HuH-7.5 (cell line): ENCODE measurements around the gene NDUFB10.
"Not testable (repeated sequence)": the region's sequence is repeated elsewhere in the genome, so short reads cannot be mapped to it uniquely, and the experiment has no call there.

ENCODE experiments used
- DNase-seq: peaks from one replicate; pipeline ENCODE4 v3.0.0; 2011; ENCODE audit warnings: low spot score

NDUFB10 gene

DNA sequence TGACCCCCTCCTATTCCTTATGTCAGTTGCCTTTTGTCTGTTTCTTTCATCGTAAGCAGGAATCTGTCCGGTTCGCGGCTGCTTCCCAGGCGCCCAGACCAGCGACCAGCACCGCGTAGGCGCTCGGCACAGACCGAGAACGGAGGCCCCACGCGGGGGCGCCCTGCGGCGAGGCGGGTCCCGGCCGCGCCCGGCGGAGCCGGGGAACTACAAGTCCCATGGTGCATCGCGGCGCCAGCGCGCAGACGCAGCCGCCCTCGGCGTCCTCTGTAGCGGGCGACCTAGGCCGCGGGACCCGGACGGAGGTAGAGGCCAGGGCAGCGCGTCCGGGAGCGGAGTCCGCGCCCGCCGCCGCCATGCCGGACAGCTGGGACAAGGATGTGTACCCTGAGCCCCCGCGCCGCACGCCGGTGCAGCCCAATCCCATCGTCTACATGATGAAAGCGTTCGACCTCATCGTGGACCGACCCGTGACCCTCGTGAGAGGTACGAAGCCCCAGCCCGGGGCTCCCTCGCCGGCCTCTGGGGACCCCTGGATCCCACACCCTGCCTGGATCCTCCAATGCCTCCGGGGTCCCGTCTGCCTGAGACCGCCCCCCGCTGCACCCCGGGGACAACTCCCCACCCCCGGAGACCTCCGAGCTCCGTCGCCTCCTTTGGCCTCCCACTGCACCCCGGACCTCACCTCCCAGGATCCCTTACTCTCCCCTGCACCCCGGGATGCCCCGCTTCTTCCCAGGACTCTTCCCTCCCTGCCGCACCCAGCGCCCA, at the start of gene NDUFB10:
NDUFB10 (plus strand) TSS at position 270 of the 771 bp plus-strand sequence; CDS start at position 357, 87 bp downstream.
- peak; percentile 81 for DNase-seq

DNA sequence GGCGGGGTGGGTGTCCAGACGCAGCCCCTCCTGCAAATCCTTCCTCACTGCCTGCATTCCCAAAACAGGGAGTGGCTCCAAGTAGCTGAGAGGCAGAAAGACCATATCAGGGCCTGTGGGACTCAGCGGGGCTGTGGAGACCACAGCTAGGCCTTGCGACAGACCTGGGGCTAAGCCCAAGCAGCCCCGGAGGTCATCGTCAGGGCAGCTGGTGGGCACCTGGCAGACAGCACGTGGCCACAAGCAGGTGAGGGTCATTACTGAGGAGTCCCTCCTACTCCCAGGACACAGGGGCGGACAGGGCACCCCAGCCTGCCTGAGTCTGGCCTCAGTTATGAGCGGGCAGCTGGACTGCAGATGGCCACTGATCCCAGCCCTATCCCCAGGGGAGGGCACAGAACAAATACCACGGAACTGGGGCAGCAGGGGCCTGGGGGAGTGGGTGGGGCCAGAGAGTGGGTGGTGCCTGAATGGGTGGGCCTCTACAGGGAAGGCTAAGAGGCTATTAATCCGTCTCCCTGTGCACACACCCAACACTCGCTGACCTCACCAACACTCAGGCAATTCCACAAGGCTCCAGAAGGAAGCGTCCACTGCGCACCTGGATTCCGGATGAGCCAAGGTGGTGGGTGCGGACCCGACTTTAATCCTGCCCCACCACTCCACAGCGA, 49.6 kb upstream of the NDUFB10 start:
- no peak for DNase-seq

DNA sequence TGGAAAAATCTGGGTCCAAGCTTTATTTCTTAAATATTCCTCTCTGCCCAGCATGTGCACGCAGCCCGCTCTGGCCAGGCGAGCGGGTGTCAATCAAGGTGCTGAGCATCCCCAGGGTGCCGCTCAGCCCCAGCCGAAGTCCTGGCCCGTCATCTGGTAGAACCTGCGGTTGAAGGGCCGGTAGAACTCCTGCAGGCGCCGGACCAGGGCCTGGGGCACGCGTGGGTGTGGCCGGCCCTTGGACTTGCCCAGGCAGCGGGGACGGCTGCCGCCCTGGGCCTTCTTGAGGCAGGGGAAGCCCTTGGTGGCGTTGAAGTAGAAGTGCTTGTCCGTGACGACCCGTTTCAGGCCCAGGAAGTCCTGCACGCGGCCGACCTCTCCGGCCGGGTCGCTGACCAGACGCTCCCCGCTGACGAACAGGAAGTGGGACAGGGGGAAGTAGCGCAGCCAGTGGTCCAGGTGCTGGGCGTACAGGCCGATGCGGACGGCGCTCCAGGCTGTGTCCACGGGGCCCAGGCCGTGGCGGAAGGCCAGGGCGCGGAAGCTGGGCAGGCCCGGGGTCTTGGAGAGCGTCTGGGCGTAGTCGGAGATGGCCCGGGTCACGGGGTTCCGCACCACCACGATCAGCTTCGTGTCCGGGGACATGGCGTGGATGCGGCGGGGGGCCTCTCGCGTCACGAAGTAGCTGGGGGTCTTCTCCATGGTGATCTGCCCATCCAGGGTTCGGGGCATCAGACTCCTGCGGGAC, 47.7 kb upstream of the NDUFB10 start:
- no peak for DNase-seq

DNA sequence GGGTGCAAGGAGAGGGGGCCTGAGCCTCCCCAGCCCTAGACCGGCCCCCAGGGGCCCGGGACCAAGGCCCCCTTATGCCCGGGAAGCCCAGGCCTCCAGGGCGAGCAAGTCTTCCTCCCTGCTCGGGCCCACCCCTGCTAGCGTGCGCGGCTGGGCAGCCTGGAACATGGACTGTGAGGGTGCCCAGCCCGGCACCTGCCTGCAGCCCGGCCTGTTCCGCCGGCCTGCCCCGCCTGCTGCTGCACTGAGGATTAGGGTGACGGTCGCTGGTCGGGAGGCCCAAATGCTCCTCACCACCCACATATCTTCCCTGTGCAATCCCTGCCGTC, 47.2 kb upstream of the NDUFB10 start:
- DNase-seq, result no peak

DNA sequence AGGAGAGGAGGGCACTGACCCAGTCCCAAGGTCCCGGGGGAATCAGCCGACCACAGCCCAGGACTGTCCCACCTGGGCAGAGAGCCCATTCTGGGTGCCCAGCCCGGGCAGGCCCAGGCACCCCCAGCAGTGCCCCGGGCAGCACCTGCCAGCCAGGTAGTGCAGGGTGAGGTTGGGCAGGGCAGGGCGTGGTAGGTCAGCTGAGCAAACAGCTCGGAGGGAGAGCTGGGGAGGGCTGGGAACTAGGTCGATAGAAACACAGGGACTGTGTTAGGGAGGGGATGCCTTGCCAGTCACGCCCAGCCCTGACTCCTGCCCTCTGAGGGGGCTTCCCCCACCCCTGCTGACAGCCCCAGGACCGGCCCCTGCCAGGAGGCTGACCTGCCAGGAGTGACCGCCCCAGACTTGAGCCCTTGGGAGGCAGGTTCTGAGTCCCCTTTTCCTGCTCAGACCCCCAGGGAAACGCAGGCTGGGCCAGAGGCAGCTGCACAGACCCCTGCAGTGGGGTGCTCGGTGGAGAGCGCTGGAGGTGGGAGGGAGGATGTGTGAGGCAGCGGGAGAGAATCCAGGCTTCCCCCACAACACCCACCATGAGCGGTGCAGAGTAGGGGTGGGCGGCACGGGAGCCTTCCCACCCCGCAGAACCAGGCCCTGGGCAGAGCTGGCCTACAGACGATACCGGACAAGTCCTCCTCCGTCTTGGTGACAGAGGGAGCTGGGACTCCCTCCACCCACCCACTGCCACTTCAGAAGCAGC, 45.8 kb upstream of the NDUFB10 start:
- peak; percentile 67 for DNase-seq

DNA sequence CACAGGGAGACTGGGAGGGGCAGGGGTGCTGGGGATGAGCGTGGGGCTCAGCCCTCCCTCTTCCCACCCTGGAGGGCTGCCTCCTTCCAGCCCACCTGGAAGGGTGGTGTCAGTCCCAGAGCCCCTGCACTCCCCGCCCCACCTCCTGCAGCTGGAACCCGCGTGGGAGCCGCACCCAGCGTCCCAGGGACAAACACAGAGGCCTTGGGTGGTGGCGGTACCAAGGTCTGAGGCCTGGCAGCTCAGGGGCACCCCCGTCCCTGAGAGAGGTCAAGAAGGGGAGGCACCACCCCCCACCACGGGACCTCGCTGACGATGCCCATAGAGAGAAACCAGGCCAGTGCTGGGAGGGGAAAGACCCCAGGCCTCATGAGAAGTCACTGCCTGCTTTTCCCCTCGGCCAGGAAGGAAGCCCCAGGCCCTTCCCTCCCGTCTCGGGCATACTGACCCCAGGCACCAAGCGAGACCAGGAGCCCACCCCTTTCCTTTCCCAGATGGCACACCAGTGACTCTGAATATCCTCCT, 45.2 kb upstream of the NDUFB10 start:
- no peak for DNase-seq

GRCh38 chr16:1914988-1915387, 44.4 kb upstream of the NDUFB10 start:
- no peak for DNase-seq

GRCh38 chr16:1915732-1916639, 43.4 kb upstream of the NDUFB10 start:
- no peak for DNase-seq

GRCh38 chr16:1916640-1916990, 42.7 kb upstream of the NDUFB10 start:
- DNase-seq, result no peak

DNA sequence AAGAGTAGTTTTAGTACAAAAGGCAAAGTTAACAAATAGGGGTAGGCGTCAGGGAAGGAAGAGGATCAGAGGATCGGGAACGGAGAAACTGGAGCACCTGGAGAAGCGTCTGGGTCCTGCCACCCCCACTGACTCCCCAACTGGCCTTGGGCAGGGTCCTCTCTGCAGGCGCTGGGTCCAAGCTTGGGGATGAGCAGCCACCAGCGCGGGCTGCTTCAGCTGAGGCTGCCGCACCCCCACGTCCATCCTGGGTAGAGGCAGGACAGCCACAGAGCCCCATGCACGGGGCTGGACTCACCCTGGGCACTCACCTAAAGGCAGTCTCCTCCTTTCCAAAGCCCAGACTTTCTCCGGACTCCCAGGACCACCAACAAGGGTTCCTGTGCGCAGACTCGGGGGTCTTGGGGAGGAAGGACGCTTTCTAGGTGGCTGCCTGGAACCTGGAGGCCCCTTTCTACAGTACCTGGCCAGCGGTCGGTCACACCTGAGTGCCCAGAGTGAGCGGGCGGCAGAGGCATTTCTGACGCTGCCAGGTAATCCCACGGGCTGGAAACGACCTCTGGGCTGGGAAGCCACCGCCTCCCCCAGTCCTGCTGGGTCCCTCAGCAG, 42.2 kb upstream of the NDUFB10 start:
- DNase-seq, result no peak

DNA sequence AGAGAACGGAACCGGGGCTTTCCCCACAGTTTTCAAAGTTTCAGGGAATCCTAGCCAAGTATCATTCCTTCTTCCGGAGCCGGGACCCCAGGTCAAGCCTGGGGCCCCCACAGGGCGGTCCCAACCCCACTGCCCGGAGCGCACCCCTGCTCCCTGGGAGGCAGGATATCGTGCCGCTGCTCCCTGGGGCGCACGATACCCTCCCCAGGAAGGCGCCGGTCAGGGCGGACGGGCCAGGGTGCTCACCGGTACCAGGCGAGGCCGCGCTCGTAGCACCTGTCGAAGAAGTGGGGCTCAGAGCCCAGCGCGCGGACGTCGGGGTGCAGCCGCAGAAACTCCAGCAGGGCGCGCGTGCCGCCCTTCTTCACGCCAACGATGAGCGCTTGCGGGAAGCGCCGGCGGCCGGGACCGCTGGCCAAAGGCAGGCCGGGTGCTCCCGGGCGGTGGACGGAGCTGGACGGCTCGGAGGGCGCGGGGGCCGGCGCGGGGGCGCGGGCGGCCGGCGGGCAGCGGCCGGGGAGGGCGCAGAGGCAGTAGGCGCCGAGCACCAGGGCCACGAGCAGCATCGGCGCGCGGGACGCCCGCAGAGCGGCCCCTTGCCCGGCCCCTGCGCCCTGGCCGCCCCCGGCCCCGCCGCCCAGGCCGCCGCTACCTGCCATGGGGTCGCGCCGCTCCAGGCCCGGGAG, 41.5 kb upstream of the NDUFB10 start:
- no peak for DNase-seq

- DNase-seq, result no peak
Observed at GRCh38 chr16:1918351-1919326, 40.7 kb upstream of the NDUFB10 start, which contains the start of gene HS3ST6. Gene HS3ST6 (minus strand): TSS chr16:1918415. CDS start chr16:1918323, 92 bp downstream.

GRCh38 chr16:1919327-1919998, 39.9 kb upstream of the NDUFB10 start:
- DNase-seq, result no peak

GRCh38 chr16:1920122-1920521, 39.2 kb upstream of the NDUFB10 start:
- not testable (repeated sequence) for DNase-seq

- DNase-seq, result no peak
Observed at GRCh38 chr16:1920727-1921171, 38.6 kb upstream of the NDUFB10 start.

DNA sequence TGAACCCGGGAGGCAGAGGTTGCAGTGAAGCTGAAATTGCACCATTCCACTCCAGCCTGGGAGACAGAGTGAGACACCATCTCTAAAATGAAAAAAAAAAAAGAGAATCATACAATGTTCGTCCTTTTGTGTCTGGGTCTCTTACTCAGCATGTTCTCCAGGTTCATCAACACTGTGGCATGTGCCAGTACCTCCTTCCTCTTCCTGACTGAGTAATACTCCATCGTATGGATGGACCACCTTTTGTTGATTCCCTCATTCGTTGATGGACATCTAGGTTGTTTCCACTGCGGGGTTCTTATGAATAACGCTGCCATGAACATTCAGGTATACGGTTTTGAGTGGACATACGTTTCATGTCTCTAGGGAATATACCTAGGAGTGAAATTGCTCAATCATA, 37.0 kb upstream of the NDUFB10 start:
- no peak for DNase-seq

GRCh38 chr16:1923299-1924034, 35.9 kb upstream of the NDUFB10 start:
- DNase-seq, result no peak
